GM23338 (cell line): ENCODE results near the gene ZCCHC2. TPM values are rescaled to one million over a fixed set of nuclear protein-coding genes. Genes with fewer than 3 reads are reported as not detected.

Experiments used
- ATAC-seq: fragments of 200-7000 bp; cut with Tn5 transposase; 3 replicates; pipeline ENCODE4 v1.9.1; 2020
- DNase-seq: peaks from one replicate; pipeline ENCODE4 v3.0.0-alpha.2; 2015; ENCODE audit warnings: low spot score
- H2AFZ ChIP-seq: fragments of 200-600 bp; sonication (generic); 2 replicates; pipeline ENCODE4 v1.8.0; 2016; ENCODE audit warnings: antibody characterized with exemption, mild to moderate bottlenecking, moderate library complexity
- H3F3A ChIP-seq: fragments of 200-600 bp; sonication (generic); replicated peaks from 2 replicates; pipeline ENCODE4 v1.8.0; 2017; ENCODE audit warnings: antibody characterized with exemption, mixed run types, low read depth
- H3K27ac ChIP-seq: fragments of 200-600 bp; sonication (generic); 2 replicates; pipeline ENCODE4 v1.6.1; 2016; ENCODE audit warnings: low read depth
- H3K27me3 ChIP-seq: fragments of 200-600 bp; sonication (generic); 2 replicates; pipeline ENCODE4 v1.8.0; 2016; ENCODE audit warnings: mild to moderate bottlenecking, mixed run types, moderate library complexity; ENCODE audit not compliant: insufficient read depth
- H3K36me3 ChIP-seq: fragments of 200-600 bp; sonication (generic); 2 replicates; pipeline ENCODE4 v1.8.0; 2016; ENCODE audit warnings: mild to moderate bottlenecking; ENCODE audit not compliant: insufficient read depth
- H3K4me1 ChIP-seq: fragments of 200-600 bp; sonication (generic); 2 replicates; pipeline ENCODE4 v1.8.0; 2016; ENCODE audit warnings: mild to moderate bottlenecking, moderate library complexity; ENCODE audit not compliant: insufficient read depth
- H3K4me2 ChIP-seq: fragments of 200-600 bp; sonication (generic); 2 replicates; pipeline ENCODE4 v1.7.1; 2017; ENCODE audit warnings: mixed run types
- H3K4me3 ChIP-seq: fragments of 200-600 bp; sonication (generic); 2 replicates; pipeline ENCODE4 v1.6.1; 2016; ENCODE audit warnings: mixed run types
- H3K79me2 ChIP-seq: fragments of 200-600 bp; sonication (generic); replicated peaks from 2 replicates; pipeline ENCODE4 v1.8.0; 2017; ENCODE audit warnings: mild to moderate bottlenecking; ENCODE audit not compliant: insufficient read depth
- H3K9me2 ChIP-seq: fragments of 200-600 bp; sonication (generic); 2 replicates; pipeline ENCODE4 v1.8.0; 2017; ENCODE audit not compliant: insufficient read depth
- H4K20me1 ChIP-seq: fragments of 200-600 bp; sonication (generic); replicated peaks from 2 replicates; pipeline ENCODE4 v1.8.0; 2017; ENCODE audit warnings: mild to moderate bottlenecking; ENCODE audit not compliant: insufficient read depth
- H3K27ac Mint-ChIP-seq: 2 replicates; pipeline ENCODE4 v1.8.0; 2020; ENCODE audit warnings: inconsistent platforms, mild to moderate bottlenecking, moderate library complexity, mixed read lengths
- H3K27me3 Mint-ChIP-seq: 3 replicates; pipeline ENCODE4 v1.8.0; 2022; ENCODE audit warnings: low read depth, mild to moderate bottlenecking, moderate library complexity, mixed read lengths, inconsistent platforms; ENCODE audit not compliant: insufficient read depth, poor library complexity
- H3K36me3 Mint-ChIP-seq: 3 replicates; pipeline ENCODE4 v1.8.0; 2021; ENCODE audit warnings: low read depth, mild to moderate bottlenecking, inconsistent platforms, moderate library complexity, mixed read lengths
- H3K4me1 Mint-ChIP-seq: 3 replicates; pipeline ENCODE4 v1.8.0; 2020; ENCODE audit warnings: mild to moderate bottlenecking, inconsistent platforms, mixed read lengths
- H3K4me3 Mint-ChIP-seq: 3 replicates; pipeline ENCODE4 v1.8.0; 2021; ENCODE audit warnings: moderate library complexity, mild to moderate bottlenecking, inconsistent platforms, mixed read lengths
- H3K9me3 Mint-ChIP-seq: 3 replicates; pipeline ENCODE4 v1.8.0; 2020; ENCODE audit warnings: moderate library complexity, mild to moderate bottlenecking, inconsistent platforms, mixed read lengths
- CREB1 ChIP-seq: fragments of 250-450 bp; sonication (Bioruptor Pico); IDR thresholded peaks from 2 replicates; pipeline ENCODE4 v1.5.0; 2020; ENCODE audit warnings: low read depth, mild to moderate bottlenecking, moderate library complexity
- CTCF ChIP-seq, 2 experiments: fragments of 200-600 bp in 1 of 2; sonication (generic) in 1 of 2; conservative IDR thresholded peaks; 2 replicates each; pipeline versions ENCODE4 v1.5.1 to v1.6.1; 2016 to 2017; ENCODE audit warnings: antibody characterized with exemption in 2 of 2, low read depth in 2 of 2, mild to moderate bottlenecking in 2 of 2, moderate library complexity in 1 of 2
- ETS1 ChIP-seq: IDR thresholded peaks from 2 replicates; pipeline ENCODE4 v1.6.1; 2016; ENCODE audit warnings: antibody characterized with exemption
- EZH2 ChIP-seq: fragments of 200-600 bp; sonication (generic); IDR thresholded peaks from one replicate; pipeline ENCODE4 v1.8.0; 2017; ENCODE audit warnings: antibody characterized with exemption, mild to moderate bottlenecking, low read depth; ENCODE audit not compliant: unreplicated experiment
- EZH2phosphoT487 ChIP-seq: fragments of 200-600 bp; sonication (generic); IDR thresholded peaks from one replicate; pipeline ENCODE4 v1.8.1; 2018; ENCODE audit warnings: antibody characterized with exemption; ENCODE audit not compliant: unreplicated experiment
- NANOG ChIP-seq: IDR thresholded peaks from 2 replicates; pipeline ENCODE4 v1.6.1; 2016; ENCODE audit warnings: antibody characterized with exemption, borderline replicate concordance
- STAT1 ChIP-seq: IDR thresholded peaks from one replicate; pipeline ENCODE4 v1.6.1; 2016; ENCODE audit warnings: antibody characterized with exemption; ENCODE audit not compliant: unreplicated experiment
- ZNF114 ChIP-seq: fragments of 250-450 bp; sonication (Bioruptor Pico); IDR thresholded peaks from 2 replicates; pipeline ENCODE4 v1.5.0; 2020; ENCODE audit warnings: mild to moderate bottlenecking, moderate library complexity
- ZNF331 ChIP-seq: fragments of 250-450 bp; sonication (Bioruptor Pico); IDR thresholded peaks from 2 replicates; pipeline ENCODE4 v1.5.0; 2020; ENCODE audit warnings: low read depth, mild to moderate bottlenecking, moderate library complexity
- polyA plus RNA-seq: library from polyadenylated mRNA; unstranded; fragments of >200 nt; fragmentation: Nextera tagmentation; extraction: Ambion mirVana; gene quantifications from 2 replicates; pipeline ENCODE4 v1.2.1, GENCODE V29; 2016
- total RNA-seq: library from RNA; depleted of rRNA; stranded (reverse); fragments of >200 nt; shearing (Covaris generic); gene quantifications from 2 replicates; pipeline ENCODE4 v1.2.3, GENCODE V29; 2014
- TF ChIP-seq, protein P1 (sequence below): fragments of 250-450 bp; sonication (Bioruptor Pico); IDR thresholded peaks from 2 replicates; pipeline ENCODE4 v1.5.0; 2020; ENCODE audit warnings: mild to moderate bottlenecking, moderate library complexity

The ZCCHC2 gene
- total and polyA plus RNA-seq, 2 experiments from 2014 or later, result 5.4 to 15.4 TPM

GRCh38 chr18:62500966-62501591 is 21.7 kb upstream of the ZCCHC2 start:
- TF ChIP-seq NANOG (no peak), CTCF (conservative IDR thresholded peaks at IDR 0.05; ENCODE audit: low read depth in 2 of 2) (no peak), STAT1 (no peak), ZNF331 (CRISPR knock-in tag) (no peak), EZH2 (no peak), EZH2phosphoT487 (no peak), CREB1 (CRISPR knock-in tag) (no peak), ETS1 (no peak), ZNF114 (no peak)
- TF ChIP-seq, protein P1, sequence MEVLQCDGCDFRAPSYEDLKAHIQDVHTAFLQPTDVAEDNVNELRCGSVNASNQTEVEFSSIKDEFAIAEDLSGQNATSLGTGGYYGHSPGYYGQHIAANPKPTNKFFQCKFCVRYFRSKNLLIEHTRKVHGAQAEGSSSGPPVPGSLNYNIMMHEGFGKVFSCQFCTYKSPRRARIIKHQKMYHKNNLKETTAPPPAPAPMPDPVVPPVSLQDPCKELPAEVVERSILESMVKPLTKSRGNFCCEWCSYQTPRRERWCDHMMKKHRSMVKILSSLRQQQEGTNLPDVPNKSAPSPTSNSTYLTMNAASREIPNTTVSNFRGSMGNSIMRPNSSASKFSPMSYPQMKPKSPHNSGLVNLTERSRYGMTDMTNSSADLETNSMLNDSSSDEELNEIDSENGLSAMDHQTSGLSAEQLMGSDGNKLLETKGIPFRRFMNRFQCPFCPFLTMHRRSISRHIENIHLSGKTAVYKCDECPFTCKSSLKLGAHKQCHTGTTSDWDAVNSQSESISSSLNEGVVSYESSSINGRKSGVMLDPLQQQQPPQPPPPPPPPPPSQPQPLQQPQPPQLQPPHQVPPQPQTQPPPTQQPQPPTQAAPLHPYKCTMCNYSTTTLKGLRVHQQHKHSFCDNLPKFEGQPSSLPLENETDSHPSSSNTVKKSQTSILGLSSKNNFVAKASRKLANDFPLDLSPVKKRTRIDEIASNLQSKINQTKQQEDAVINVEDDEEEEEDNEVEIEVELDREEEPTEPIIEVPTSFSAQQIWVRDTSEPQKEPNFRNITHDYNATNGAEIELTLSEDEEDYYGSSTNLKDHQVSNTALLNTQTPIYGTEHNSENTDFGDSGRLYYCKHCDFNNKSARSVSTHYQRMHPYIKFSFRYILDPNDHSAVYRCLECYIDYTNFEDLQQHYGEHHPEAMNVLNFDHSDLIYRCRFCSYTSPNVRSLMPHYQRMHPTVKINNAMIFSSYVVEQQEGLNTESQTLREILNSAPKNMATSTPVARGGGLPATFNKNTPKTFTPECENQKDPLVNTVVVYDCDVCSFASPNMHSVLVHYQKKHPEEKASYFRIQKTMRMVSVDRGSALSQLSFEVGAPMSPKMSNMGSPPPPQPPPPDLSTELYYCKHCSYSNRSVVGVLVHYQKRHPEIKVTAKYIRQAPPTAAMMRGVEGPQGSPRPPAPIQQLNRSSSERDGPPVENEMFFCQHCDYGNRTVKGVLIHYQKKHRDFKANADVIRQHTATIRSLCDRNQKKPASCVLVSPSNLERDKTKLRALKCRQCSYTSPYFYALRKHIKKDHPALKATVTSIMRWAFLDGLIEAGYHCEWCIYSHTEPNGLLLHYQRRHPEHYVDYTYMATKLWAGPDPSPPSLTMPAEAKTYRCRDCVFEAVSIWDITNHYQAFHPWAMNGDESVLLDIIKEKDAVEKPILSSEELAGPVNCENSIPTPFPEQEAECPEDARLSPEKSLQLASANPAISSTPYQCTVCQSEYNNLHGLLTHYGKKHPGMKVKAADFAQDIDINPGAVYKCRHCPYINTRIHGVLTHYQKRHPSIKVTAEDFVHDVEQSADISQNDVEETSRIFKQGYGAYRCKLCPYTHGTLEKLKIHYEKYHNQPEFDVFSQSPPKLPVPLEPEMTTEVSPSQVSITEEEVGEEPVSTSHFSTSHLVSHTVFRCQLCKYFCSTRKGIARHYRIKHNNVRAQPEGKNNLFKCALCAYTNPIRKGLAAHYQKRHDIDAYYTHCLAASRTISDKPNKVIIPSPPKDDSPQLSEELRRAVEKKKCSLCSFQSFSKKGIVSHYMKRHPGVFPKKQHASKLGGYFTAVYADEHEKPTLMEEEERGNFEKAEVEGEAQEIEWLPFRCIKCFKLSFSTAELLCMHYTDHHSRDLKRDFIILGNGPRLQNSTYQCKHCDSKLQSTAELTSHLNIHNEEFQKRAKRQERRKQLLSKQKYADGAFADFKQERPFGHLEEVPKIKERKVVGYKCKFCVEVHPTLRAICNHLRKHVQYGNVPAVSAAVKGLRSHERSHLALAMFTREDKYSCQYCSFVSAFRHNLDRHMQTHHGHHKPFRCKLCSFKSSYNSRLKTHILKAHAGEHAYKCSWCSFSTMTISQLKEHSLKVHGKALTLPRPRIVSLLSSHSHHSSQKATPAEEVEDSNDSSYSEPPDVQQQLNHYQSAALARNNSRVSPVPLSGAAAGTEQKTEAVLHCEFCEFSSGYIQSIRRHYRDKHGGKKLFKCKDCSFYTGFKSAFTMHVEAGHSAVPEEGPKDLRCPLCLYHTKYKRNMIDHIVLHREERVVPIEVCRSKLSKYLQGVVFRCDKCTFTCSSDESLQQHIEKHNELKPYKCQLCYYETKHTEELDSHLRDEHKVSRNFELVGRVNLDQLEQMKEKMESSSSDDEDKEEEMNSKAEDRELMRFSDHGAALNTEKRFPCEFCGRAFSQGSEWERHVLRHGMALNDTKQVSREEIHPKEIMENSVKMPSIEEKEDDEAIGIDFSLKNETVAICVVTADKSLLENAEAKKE (CRISPR knock-in tag), result no peak
- peaks cover 2% of the 10 kb centered on the region for H3K27me3 Mint-ChIP-seq
- DNase-seq (no peak), ATAC-seq (no peak)
- H3K4me3 Mint-ChIP-seq, result no peak overlapping the region
- H3K4me2 ChIP-seq, result no peak overlapping the region
- H3K27ac ChIP-seq, result no peak overlapping the region
- no peaks in the 10 kb centered on the region; the same call in 2 of the 3 replicates for H3K4me1 Mint-ChIP-seq
- no peaks in the 10 kb centered on the region for H3F3A ChIP-seq
- no peaks in the 10 kb centered on the region for H3K36me3 Mint-ChIP-seq
- no peak overlapping the region for H3K4me3 ChIP-seq
- H3K9me2 ChIP-seq, result no peaks in the 10 kb centered on the region
- no peaks in the 10 kb centered on the region for H3K79me2 ChIP-seq
- H3K9me3 Mint-ChIP-seq, result no peaks in the 10 kb centered on the region; the same call in 2 of the 3 replicates
- H4K20me1 ChIP-seq, result no peaks in the 10 kb centered on the region
- H3K4me1 ChIP-seq, result no peaks in the 10 kb centered on the region
- no peak overlapping the region for H3K27ac Mint-ChIP-seq
- H3K36me3 ChIP-seq, result no peaks in the 10 kb centered on the region
- H3K27me3 ChIP-seq, result no peaks in the 10 kb centered on the region
- no peak overlapping the region for H2AFZ ChIP-seq
